Measurements from ENCODE around the gene TOMM40L.
"Not testable (repeated sequence)": the region's sequence is repeated elsewhere in the genome, so short reads cannot be mapped to it uniquely, and the experiment has no call there.

Gene TOMM40L

DNA sequence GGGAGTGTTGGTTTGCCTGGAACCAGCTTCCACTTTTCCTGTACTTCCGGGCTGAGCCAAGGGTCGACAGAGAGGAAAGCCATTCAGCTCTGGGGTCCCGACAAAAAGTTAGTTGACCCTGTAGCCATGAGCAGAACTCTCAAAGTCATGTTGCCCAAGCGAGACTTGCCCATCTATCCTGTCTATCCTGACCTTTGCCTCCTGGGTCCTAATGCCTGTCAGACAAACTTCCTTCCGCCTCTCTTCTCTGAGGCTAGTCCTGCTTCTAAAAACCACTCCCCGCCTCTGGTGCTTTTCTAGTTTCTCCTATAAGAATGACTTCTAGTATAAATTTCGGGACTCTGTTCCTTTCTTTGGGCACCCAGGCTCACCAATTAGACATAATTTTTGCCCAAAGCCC lies 25.0 kb downstream of the TOMM40L start:
- H3K9ac ChIP-seq: no peak overlapping the region

GRCh38 chr1:161251579-161251978 lies 25.7 kb downstream of the TOMM40L start:
- Histone ChIP-seq H4K20me1 (no peaks in the 10 kb centered on the region), H3K9me3 (peaks cover 27% of the 10 kb centered on the region), H3K36me3 (no peaks in the 10 kb centered on the region), H3K4me3 (no peak overlapping the region), H3K27ac (no peak overlapping the region), H3K4me2 (no peak overlapping the region), H3K27me3 (no peaks in the 10 kb centered on the region), H3K4me1 (peaks cover 8% of the 10 kb centered on the region; the same call in 1 of the 2 replicates), H3K9ac (no peak overlapping the region)
- TF ChIP-seq Cebpa-rat (IDR thresholded peaks at IDR 0.05): no peak

More for the DNA sequence above, 25.0 kb downstream of the TOMM40L start:
- Histone ChIP-seq H3K36me3 (no peaks in the 10 kb centered on the region), H3K27me3 (no peaks in the 10 kb centered on the region), H3K4me3 (no peak overlapping the region), H3K4me2 (no peak overlapping the region), H3K9me3 (peaks cover 20% of the 10 kb centered on the region), H3K27ac (no peak overlapping the region), H3K4me1 (peaks cover 8% of the 10 kb centered on the region; the same call in 1 of the 2 replicates), H4K20me1 (no peaks in the 10 kb centered on the region)
- no peak for TF ChIP-seq Cebpa-rat (IDR thresholded peaks at IDR 0.05)

DNA sequence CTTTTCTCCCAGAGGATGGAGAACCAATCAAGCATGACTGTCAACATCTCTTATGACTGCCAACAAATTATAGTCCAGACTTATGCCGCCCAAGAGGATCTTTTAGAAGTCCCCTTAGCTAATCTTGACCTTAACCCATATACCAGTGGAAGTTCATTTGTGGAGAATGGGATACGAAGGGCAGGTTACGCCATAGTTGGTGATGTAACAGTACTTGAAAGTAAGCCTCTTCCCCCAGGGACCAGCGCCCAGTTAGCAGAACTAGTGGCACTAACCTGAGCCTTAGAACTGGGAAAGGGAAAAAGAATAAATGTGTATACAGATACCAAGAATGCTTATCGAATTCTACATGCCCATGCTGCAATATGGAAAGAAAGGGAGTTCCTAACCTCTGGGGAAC lies 29.4 kb downstream of the TOMM40L start:
- not testable (repeated sequence) for H4K20me1 ChIP-seq, H3K27ac ChIP-seq, H3K27me3 ChIP-seq, H3K36me3 ChIP-seq, H3K4me3 ChIP-seq, H3K9ac ChIP-seq
- Histone ChIP-seq H3K9me3 (peaks cover 46% of the 10 kb centered on the region), H3K4me2 (peak overlapping the region; percentile 17; the same call in 1 of the 2 replicates), H3K4me1 (peaks cover 20% of the 10 kb centered on the region)

DNA sequence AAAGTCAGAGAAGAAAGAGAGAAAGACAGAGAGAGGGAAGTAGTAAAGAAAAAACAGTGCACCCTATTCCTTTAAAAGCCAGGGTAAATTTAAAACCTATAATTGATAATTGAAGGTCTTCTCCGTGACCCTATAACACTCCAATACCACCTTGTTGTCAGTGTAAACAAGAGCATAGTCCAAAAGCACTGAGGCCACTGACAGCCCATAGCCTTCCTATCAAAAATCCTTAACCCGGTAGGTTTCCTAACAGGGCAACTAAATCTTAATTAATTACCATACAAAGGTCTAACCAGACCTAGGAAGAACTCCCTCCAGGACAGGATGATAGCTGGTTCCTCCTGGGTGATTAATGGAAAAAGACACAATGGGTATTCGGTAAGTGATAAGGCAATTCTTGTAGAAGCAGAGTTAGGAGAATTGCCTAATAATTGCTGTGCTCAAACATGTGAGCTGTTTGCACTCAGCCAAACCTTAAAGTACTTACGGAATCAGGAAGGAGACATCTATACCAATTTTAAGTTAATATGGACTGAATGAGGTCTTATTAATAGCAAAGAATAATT lies 30.2 kb downstream of the TOMM40L start:
- not testable (repeated sequence) for H3K27me3 ChIP-seq, H4K20me1 ChIP-seq, H3K4me2 ChIP-seq, H3K4me3 ChIP-seq, H3K27ac ChIP-seq, H3K36me3 ChIP-seq, H3K9ac ChIP-seq
- Histone ChIP-seq H3K9me3 (peaks cover 39% of the 10 kb centered on the region), H3K4me1 (peaks cover 28% of the 10 kb centered on the region)

- not testable (repeated sequence) for H3K9ac ChIP-seq, H4K20me1 ChIP-seq, H3K4me3 ChIP-seq, H3K27me3 ChIP-seq, H3K4me2 ChIP-seq, H3K27ac ChIP-seq, H3K36me3 ChIP-seq
- Histone ChIP-seq H3K9me3 (peaks cover 38% of the 10 kb centered on the region), H3K4me1 (peaks cover 38% of the 10 kb centered on the region)
These were observed 31.2 kb downstream of the TOMM40L start for GRCh38 chr1:161257109-161257508.

DNA sequence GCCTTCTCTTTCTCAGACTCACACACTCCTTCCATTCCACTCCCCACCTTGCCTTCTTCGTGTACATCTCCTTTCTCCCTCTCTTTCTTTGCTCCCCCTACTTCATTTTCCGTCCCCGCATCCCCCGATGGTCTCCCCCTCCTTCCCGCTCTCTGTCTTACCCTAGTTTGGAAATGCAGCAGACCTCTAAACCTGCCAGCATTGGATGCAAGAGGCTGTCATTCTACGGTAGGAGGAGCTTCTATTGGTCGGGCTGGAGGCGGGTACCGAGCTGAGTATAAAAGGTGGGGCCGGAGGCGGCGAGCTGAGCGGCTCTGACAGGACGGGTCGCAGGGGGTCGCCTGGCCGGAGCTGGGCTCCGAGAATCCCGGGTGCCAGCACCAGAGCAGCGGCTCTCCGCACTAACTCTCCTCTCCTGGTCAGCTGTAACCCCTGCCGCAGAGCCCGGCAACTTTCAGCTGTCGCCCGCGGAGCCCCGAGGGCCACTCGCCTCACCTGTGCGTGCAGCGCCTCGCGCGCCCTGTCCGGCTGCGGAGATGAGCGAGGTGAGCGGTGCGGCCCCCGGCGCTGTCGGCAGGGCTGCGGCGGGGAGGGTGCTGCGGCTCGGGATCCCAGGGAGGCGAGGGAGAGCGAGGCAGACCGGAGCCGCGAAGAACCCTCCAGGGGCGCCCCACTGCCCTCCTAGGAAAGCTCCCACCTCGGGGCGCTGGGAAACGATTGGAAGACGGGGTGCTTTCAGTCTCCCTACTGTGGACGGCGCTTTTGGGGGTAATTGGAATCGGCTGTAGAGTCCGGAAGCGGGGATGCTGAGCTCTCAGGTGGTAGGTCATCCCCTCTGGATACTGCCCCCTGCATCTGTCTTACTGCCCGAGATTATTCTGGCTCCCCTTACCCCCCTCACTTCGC lies 32.8 kb downstream of the TOMM40L start, which contains the start of gene PCP4L1:
PCP4L1 (plus strand) TSS at position 307 of the 906 bp plus-strand sequence; CDS start at position 537, 230 bp downstream.
- H3K9me3 ChIP-seq: peaks cover 38% of the 10 kb centered on the region
- no peak within 1 kb of the TSS for H3K27ac ChIP-seq
- H3K4me1 ChIP-seq: peaks cover 45% of the 10 kb centered on the region
- H3K27me3 ChIP-seq: no peaks in the 10 kb centered on the region
- no peak for TF ChIP-seq Cebpa-rat (IDR thresholded peaks at IDR 0.05)
- no peaks in the 10 kb centered on the region for H3K36me3 ChIP-seq
- peak within 1 kb of the TSS; percentile 92 for H3K4me2 ChIP-seq
- H3K9ac ChIP-seq: no peak within 1 kb of the TSS
- H4K20me1 ChIP-seq: no peaks in the 10 kb centered on the region
- H3K4me3 ChIP-seq: no peak within 1 kb of the TSS

DNA sequence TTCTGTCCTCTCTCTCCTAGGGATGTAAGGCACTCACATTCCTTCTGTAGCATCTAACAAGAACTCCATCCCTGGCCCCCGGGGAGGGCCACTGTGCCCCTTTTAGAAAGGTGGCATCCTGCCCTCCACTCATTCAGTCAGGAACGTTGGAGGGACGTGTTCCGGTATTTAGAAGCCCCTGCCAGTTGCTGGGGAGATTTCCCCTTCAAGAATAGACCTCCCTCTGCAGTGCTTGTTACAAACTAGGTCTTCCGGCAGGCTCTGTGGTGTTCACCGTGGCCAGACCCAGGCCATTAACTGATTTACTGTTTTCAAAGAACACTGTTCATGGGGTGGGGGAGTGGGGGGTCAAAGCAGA lies 33.5 kb downstream of the TOMM40L start:
- Histone ChIP-seq H3K9ac (no peak overlapping the region), H3K36me3 (no peaks in the 10 kb centered on the region), H3K4me2 (peak overlapping the region; percentile 92), H3K27ac (no peak overlapping the region), H3K9me3 (peaks cover 38% of the 10 kb centered on the region), H3K4me3 (no peak overlapping the region), H3K4me1 (peaks cover 45% of the 10 kb centered on the region), H4K20me1 (no peaks in the 10 kb centered on the region), H3K27me3 (no peaks in the 10 kb centered on the region)
- TF ChIP-seq Cebpa-rat (IDR thresholded peaks at IDR 0.05): no peak

GRCh38 chr1:161259765-161260164 lies 33.9 kb downstream of the TOMM40L start:
- no peak overlapping the region for H3K4me3 ChIP-seq
- peak overlapping the region; percentile 92 for H3K4me2 ChIP-seq
- H3K9ac ChIP-seq: no peak overlapping the region
- no peaks in the 10 kb centered on the region for H4K20me1 ChIP-seq
- H3K9me3 ChIP-seq: peaks cover 38% of the 10 kb centered on the region
- H3K27ac ChIP-seq: no peak overlapping the region
- H3K27me3 ChIP-seq: no peaks in the 10 kb centered on the region
- H3K36me3 ChIP-seq: no peaks in the 10 kb centered on the region
- peaks cover 44% of the 10 kb centered on the region for H3K4me1 ChIP-seq
- TF ChIP-seq Cebpa-rat (IDR thresholded peaks at IDR 0.05): no peak

- peak overlapping the region; percentile 43; the same call in 1 of the 2 replicates for H3K4me3 ChIP-seq
- TF ChIP-seq Cebpa-rat (IDR thresholded peaks at IDR 0.05): no peak
- peaks cover 37% of the 10 kb centered on the region for H3K4me1 ChIP-seq
- peak overlapping the region; percentile 51 for H3K9ac ChIP-seq
- no peaks in the 10 kb centered on the region for H3K36me3 ChIP-seq
- peak overlapping the region; percentile 3; the same call in 1 of the 2 replicates for H3K27ac ChIP-seq
- peak overlapping the region; percentile 92 for H3K4me2 ChIP-seq
- no peaks in the 10 kb centered on the region; the same call in 1 of the 2 replicates for H3K27me3 ChIP-seq
- H3K9me3 ChIP-seq: peaks cover 35% of the 10 kb centered on the region
- H4K20me1 ChIP-seq: no peaks in the 10 kb centered on the region
These were observed 34.8 kb downstream of the TOMM40L start for GRCh38 chr1:161260376-161261260.
